HL-60/S4 (cell line): ENCODE measurements around the gene PHAF1.

Source experiments
- in situ Hi-C: fragments of 300-500 bp; cut with MboI; formaldehyde crosslinking; loops from 2 replicates; pipeline ENCODE4 v1.14.3; 2022; ENCODE audit warnings: low sequenced_read_pairs

PHAF1 gene

GRCh38 chr16:67146523-67147357 lies 37.0 kb downstream of the PHAF1 start:
- in situ Hi-C loops = no loop called here

- in situ Hi-C loops = no loop called here
Measured at GRCh38 chr16:67147437-67148140, 37.8 kb downstream of the PHAF1 start.

- in situ Hi-C loops = no loop called here
Measured at GRCh38 chr16:67148221-67148620, 38.5 kb downstream of the PHAF1 start.

- in situ Hi-C loops = no loop called here
Measured at GRCh38 chr16:67148656-67149275, 39.0 kb downstream of the PHAF1 start.

GRCh38 chr16:67149276-67150046 lies 39.7 kb downstream of the PHAF1 start:
- in situ Hi-C loops = loop anchor here (10.0 kb wide), 1 partner anchor 135 kb away; no protein-coding TSS in a partner anchor

- in situ Hi-C loops = loop anchor here (10.0 kb wide), 1 partner anchor 135 kb away; no protein-coding TSS in a partner anchor
Measured at GRCh38 chr16:67150047-67150832, 40.5 kb downstream of the PHAF1 start.

GRCh38 chr16:67150833-67151396 lies 41.2 kb downstream of the PHAF1 start, which contains the start of gene B3GNT9:
Gene B3GNT9 (minus strand): TSS chr16:67150998. CDS start chr16:67150485, 513 bp downstream.
- in situ Hi-C loops = loop anchor here (10.0 kb wide), 1 partner anchor 136 kb away; no protein-coding TSS in a partner anchor

- in situ Hi-C loops = loop anchor here (10.0 kb wide), 1 partner anchor 137 kb away; no protein-coding TSS in a partner anchor
Measured at GRCh38 chr16:67151431-67152097, 41.8 kb downstream of the PHAF1 start.

GRCh38 chr16:67154578-67155294 lies 45.0 kb downstream of the PHAF1 start:
- in situ Hi-C loops = loop anchor here (10.0 kb wide), 1 partner anchor 140 kb away; no protein-coding TSS in a partner anchor

GRCh38 chr16:67155295-67156142 lies 45.8 kb downstream of the PHAF1 start:
- in situ Hi-C loops = loop anchor here (10.0 kb wide), 1 partner anchor 141 kb away; no protein-coding TSS in a partner anchor

- in situ Hi-C loops = loop anchor here (10.0 kb wide), 1 partner anchor 141 kb away; no protein-coding TSS in a partner anchor
Measured at GRCh38 chr16:67156143-67156844, 46.6 kb downstream of the PHAF1 start.

- in situ Hi-C loops = loop anchor here (10.0 kb wide), 1 partner anchor 142 kb away; no protein-coding TSS in a partner anchor
Measured at GRCh38 chr16:67157106-67157748, 47.5 kb downstream of the PHAF1 start.

- in situ Hi-C loops = loop anchor here (10.0 kb wide), 1 partner anchor 143 kb away; no protein-coding TSS in a partner anchor
Measured at GRCh38 chr16:67157892-67158635, 48.3 kb downstream of the PHAF1 start.

- in situ Hi-C loops = loop anchor here (10.0 kb wide), 1 partner anchor 144 kb away; no protein-coding TSS in a partner anchor
Measured at GRCh38 chr16:67158637-67159600, 49.2 kb downstream of the PHAF1 start.
